HG02938 (cell line): Measurements from ENCODE around the gene GMIP.
"Not testable (repeated sequence)": the region's sequence is repeated elsewhere in the genome, so short reads cannot be mapped to it uniquely, and the experiment has no call there.

Source experiments
- ATAC-seq: cut with Tn5 transposase; IDR thresholded peaks from one replicate; pipeline ENCODE4 v1.9.1; 2021; ENCODE audit warnings: mild to moderate bottlenecking, moderate library complexity; ENCODE audit not compliant: unreplicated experiment

Gene GMIP

DNA sequence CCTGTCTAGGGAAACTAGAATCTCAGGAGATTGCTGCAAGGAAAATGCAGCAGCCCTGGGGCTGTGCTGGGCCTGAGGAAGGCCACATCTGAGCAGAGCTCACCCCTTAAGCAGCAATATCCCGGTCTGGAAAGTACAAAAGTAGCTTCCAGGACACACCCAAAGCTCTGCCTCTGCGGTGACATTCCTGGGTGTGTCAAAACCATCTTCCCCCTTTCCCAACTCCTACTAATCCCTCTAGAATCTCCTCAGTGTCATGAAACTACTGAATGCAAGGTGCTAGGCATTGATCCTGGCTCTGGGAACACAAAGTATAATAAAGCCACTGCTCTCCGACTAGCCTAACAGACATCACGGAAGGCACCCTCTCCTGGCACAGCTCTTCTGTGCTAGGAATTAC lies 30.0 kb downstream of the GMIP start:
- ATAC-seq = no peak

DNA sequence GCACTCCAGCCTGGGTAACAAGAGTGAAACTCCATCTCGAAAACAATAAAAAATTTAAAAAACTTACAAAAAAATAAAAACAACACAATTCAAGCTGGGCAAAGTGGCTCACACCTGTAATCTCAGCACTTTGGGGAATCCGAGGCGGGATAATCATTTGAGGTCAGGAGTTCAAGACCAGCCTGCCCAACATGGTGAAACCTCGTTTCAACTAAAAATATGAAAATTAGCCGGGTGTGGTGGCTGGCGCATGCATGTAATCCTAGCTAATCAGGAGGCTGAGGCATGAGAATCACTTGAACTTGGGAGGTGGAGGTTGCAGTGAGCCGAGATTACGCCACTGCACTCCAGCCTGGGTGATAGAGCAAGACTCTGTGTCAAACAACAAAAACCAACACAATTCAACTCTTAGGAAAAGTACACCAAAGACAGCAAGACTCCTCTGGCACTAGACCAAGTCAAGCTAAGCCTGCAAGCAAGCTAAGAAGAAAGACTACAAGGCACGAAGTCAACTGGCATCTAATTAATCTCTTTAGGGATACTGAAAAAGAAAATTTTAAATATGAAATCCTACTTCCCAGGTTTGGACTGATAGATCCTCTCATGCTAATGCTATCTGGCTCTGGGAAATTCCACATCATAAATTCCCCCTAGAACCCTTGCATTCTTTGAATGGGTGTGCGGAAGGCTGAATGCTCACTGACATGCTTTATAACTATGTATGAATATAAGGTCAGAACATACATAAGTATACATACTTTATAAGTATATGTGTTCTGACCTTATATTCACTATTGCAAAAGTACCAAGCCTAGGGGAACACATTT lies 32.9 kb downstream of the GMIP start:
- ATAC-seq = no peak

DNA sequence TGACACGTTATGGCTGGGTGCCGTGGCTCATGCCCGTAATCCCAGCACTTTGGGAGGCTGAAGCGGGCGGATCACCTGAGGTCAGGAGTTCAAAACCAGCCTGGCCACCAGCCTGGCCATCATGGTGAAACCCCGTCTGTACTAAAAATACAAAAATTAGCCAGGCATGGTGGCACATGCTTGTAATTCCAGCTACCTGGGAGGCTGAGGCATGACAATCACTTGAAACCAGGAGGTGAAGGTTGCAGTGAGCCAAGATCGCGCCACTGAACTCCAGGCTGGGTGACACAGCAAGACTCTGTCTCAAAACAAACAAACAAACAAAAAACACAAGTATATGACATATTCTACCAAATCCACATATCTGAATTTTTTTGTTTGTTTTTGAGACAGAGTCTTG lies 36.8 kb downstream of the GMIP start:
- not testable (repeated sequence) for ATAC-seq

DNA sequence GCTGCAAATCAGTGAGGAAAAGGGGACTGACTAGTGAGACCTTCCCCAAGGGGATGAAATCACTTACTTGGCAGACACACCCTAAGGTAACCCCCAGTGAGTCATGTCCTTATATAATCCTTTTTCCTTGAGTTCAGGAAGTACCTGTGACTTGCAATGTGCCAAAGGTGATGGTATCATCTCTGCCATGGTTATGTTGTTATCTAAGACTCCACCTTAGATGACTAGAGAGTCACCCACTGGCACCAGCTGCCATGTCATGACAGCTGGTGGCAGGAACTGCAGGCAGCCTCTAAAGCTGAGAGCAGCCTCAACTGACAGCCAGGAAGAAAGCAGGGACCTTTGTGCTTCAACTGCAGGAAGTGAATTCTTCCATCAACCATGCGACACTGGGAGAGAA lies 37.4 kb downstream of the GMIP start:
- ATAC-seq = no peak

DNA sequence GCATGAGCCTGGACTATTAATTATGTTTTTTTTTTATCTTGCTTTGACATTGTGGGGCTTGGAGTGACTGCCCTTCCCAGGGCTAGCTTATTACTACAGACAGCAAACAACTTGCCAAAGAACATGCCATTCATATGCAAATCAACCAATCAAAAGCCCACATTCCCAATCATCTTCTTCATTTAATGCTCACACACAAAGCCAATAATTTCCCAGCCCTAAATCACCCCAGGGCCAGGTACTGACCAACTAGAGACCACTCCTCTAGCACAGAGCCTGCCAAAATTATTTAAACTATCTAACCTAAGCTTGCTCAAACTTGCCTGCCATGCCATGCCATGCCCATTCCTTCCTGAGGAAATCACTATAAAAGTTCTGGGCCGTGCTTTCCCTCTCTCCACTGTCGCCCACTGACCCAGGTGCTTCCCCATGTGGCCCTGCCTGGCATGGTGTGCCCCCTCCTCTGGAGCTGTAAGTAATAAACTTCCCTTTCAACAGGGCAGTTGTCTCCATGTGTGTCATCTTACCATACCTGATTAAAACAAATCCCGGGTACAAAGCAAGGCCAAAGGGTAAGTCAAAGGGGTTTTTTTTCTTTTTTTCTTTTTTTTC lies 40.6 kb downstream of the GMIP start:
- ATAC-seq = no peak

DNA sequence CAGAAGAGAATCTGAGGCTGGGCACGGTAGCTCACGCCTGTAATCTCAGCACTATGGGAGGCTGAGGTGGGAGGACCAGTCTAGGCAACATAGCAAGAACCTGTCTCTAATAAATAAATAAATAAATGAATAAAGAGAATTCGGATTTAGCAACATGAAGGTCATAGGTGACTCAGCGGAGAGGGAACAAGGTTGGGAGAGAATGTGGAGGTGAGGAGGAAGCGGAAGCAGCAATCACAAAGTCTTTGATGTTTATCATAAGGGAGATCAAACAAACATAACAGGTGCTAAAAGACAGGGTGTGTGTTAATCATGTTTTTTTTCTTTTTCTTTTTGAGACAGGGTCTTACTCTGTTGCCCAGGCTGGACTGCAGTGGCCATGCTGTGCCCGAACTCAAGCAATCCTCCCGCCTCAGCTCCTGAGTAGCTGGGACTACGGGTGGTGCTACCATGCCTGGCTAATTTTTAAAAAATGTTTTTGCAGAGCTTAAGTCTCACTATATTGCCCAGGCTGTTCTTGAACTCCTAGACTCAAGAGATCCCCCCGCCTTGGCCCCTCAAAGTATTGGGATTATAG lies 41.2 kb downstream of the GMIP start:
- no peak for ATAC-seq

DNA sequence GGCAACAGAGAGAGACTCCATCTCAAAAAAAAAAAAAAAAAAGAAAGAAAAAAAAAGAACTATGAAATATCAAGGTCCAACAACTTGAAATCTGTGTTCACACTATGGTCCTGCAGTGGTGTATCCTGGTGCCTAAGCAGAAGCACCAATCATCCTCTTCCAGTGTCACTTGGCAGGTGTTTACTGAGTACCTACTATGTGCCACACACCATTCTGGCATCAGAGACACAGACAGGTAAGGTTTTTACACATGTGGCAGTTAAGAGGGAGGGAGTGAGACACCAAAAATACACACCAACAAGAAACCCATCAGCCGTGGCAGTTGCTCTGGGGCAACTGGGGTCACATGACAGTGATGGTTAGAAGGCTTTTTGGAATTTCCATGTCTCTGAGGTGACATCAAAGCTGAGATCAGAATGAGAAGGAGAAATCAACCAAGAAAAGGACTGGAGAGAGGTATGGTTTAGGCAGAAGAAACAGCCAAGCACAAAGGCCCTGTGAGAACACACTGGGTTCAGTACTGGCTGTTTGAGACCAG lies 42.6 kb downstream of the GMIP start:
- no peak for ATAC-seq

DNA sequence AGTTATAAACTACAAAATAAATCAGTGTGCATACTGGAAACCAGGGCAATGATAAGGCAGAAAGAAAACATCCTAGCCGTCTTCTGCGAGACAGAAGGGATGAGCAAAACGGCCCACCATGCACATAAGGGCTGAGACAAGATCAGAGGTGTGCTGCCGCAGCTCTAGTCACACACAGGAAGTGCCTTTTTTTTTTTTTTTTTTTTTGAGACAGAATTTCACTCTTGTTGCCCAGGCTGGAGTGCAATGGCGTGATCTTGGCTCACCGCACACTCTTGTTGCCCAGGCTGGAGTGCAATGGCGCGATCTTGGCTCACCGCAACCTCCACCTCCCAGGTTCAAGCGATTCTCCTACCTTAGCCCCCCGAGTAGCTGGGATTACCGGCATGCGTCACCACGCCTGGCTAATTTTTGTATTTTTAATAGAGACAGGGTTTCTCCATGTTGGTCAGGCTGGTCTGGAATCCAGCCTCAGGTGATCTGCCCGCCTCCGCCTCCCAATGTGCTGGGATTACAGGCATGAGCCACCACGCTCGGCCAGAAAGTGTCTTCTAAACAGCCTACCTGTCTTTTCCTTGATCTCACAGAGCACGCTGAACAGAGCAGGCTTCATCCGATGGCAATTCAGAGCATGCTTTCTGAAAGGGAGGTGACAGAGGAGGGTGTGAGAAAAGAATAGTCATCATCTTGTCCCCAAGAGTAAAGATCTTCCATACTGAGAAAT lies 44.6 kb downstream of the GMIP start:
- ATAC-seq = not testable (repeated sequence)

DNA sequence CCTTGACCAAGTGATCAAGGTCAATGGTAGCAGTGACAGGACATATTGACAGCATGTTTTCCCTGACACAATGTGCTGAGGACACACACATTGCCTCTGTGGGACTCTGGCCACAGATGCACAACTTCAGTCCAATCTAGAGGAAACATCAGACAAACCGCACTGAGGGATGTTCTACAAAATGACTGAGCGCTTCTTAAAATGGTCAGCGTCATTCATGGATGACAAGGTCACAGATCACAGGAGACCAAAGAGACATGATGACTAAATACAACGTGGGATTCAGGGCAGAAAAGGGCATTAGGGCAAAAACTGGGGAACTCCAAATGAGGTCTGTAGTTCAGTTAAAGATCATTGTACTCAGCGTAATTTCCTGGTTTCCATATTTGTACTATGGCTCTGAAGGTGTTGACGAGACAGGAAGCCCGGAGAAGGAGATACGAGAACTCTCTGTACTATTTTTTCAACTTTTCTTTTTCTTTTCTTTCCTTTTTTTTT lies 45.6 kb downstream of the GMIP start:
- peak; percentile 84 for ATAC-seq

DNA sequence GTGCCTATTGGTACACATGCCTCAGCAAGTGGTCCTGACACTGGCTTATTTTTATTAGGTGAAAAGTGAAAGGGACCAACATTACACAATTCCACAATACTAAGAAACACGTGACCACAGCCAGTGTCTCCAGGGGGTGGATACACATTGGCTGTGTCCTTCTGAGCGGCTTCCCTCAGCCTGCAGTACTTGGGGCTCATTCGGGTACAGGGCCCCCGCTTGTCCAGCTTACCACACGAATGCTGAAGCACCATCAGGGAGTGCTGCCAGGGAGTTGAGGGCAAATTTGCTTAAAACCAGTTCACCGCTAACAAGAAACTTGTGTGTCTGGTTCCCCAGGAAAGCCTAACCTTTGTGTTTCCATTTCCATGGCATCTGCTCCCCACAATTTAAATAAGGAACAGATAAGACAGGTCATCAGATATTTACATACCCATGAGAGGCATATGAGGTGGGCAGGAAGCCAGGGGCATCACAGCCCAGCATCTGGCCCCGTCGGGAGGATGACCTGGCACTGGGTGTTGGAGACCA lies 48.2 kb downstream of the GMIP start:
- no peak for ATAC-seq

DNA sequence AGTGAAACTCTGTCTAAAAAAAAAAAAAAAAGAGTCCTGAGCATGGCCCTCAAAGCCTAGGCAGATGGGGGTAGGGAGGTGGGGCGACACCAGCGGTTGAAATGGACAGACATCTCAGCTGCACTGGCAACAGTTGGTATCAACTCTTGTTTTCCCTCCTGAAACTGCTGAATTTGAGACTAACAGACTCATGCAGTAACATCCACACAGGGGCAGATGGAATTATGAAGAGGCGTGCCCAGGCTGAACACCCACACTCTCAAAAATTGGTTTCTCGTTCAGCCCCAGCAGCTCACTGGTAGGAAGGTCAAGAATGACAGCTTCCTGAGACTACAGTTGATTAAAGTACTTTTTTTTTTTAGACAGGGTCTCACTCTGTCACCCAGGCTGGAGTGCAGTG lies 49.1 kb downstream of the GMIP start:
- no peak for ATAC-seq

DNA sequence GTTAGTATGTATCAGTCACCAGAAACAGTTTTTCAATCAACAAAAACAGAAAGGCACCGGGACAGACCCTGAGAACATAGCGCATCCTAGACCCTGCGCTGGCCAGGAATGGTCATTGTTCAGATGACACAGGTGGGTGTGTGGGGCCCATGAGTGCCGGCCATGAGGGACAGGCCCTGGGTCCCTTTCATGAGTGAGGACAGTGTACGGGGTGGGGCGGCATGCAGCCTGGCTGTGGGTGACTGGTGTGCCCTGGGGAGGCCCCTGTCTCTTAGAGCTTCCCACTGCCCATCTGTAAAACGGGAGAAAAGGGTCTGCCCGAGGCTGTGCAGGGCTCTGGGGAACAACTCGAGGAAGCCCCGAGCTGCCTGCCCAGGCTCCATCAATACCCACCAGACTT lies 50.8 kb downstream of the GMIP start:
- no peak for ATAC-seq

DNA sequence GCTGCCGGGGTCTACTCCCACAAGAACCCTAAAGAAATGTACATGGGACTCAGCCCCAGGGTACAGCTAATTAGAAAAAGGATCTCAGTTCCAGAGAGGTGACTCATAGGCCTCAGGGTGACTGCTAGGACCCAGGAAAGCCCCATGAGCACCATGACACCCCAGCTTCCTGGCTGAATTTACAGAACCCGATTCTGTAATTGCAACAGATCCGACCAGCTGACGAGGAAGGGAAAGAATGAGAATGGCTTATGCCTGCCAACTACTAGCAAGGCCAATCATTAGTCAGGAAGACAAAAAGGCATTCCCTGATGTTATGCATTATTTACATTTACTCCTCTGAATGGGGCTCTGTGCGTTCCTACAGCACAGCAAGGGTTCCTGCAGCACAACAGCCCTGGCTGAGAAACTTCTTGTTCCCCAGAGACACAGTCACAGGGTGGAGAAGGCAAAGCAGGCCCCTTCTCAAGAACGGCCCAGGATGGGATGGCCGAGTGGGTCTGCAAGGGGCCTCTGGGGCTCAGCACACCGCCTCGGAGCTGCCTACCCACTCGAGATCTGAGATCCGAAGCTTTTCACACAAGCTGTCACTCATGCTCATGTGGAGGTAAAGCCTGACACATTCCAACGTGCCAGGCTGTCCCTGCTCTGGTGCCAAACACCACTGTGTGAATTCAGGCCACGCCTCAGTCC lies 52.2 kb downstream of the GMIP start:
- peak; percentile 49 for ATAC-seq

DNA sequence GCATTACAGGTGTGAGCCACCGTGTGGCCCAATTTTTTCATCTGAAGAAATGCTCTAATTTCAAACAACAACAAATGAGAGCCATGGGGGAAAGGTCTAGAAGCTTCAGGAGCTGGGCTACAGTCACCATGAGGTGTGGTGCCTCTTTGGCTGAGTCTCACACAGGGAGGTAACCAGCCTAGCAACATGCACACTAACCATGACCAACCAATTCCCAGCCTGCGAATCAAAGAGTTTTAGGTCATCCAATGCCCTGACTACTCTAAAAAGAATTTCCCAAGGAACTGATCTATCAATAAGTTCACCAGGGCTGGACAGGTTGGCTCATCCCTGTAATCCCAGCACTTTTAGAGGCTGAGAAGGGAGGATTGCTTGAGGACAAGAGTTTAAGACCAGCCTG lies 54.9 kb downstream of the GMIP start:
- no peak for ATAC-seq

DNA sequence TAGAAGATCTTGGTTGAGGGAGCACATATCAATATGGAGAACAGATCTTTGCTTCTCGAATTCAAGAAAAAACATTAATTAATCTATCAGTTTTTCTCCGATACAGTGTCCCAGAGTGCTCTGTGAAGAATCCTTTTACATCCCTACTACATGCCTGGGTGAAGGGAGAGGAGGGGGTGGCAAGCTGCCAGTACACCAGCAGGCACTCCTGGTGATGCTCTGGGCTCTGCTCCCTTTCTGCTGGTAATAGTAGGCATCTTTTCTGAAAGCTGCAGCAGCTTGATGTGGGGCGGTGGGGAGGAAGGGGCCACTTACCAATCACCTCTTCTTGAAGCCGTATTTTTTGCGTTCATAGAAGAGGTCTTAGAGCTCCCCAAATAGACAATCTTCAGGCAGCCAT lies 55.7 kb downstream of the GMIP start:
- ATAC-seq = no peak

DNA sequence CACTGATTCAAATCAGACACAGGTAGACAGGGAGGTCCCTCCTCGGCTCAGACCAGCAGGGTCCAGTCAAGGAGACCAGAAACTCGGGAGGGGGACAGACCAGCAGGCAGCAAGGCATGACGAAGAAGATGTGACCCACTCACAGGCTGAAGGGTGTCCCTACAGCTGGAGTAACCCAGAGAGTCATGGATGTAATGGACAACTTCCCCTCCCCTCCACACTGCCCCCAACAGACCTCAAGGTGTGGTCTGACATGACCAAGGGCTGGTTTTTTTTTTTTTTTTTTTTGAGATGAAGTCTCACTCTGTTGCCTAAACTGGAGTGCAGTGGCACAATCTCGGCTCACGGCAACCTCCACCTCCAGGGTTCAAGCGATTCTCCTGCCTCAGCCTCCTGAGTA lies 59.1 kb downstream of the GMIP start:
- no peak for ATAC-seq

DNA sequence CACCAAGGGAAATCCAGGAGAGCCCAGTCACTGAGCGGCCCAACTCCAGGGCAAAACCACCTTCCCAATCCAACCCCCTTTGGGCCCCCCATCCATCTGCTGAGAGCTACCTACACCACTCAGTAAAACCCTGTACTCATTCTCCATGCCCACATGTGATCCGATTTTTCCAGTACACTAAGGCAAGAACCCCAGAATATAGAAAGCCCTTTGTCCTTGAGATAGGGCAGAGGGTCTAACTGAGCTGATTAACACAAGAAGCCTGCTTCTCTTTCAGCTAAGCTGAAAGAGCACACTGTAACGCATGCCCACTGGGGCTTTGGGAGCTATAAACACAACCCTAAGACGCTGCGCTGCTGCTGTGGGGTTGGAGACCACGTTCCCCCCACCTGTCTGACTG lies 61.0 kb downstream of the GMIP start:
- no peak for ATAC-seq

DNA sequence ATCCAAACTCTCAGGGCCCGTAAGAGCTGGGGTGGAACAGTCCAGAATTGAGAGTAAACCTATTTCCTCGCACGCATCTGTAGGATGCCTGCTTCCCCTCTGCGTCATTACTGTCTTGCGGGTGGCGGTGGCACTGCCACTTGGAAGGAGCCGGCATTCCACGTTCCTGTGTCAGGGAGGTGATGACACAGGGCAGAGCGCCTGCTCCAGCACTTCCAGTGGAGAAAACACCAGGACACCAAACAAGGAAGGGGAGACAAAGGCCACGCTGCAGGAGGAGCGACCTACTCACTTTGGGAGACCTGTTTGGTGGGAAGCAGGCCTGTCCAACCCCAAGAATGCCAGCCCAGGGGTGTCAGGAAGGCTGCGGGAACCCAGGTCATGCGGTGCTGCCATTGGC lies 62.1 kb downstream of the GMIP start:
- no peak for ATAC-seq

DNA sequence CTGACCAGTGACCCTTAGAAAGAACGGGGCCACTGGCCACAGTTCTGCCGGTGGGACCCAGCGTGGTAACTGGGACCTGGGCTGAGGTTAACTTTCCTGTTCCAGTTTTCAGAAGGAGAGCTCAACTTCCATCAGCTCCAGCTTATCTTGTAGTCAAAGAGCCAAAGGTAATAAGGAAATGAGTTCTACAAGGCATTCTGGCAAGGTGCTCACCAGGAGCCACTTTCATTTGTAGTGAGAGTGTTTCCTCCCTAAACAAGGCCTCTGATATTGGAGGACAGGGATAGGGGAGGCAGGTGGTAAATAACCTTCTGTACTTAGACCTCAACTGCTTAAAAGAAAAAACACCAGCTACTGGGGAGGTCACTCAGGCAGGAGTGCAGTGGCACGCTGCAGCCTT lies 63.0 kb downstream of the GMIP start:
- ATAC-seq = no peak
